GM12864 (cell line): ENCODE measurements around the gene SUPT3H.

Experiments used
- DNase-seq: peaks from one replicate; pipeline ENCODE4 v3.0.0-alpha.2; 2011; ENCODE audit warnings: low read depth
- H3K4me3 ChIP-seq: 2 replicates; pipeline ENCODE4 v1.5.1; 2011; ENCODE audit warnings: mild to moderate bottlenecking, low read depth, low read length, control low read depth
- CTCF ChIP-seq: IDR thresholded peaks from 2 replicates; pipeline ENCODE4 v1.5.1; 2011; ENCODE audit warnings: low read depth, mild to moderate bottlenecking, moderate library complexity, low read length, control low read depth, inconsistent platforms; ENCODE audit errors: missing control alignments

SUPT3H gene

GRCh38 chr6:45256697-45257695 lies 120.7 kb downstream of the SUPT3H start:
- DNase-seq, result no peak
- no peak for TF ChIP-seq CTCF
- H3K4me3 ChIP-seq, result no peak overlapping the region

- DNase-seq, result no peak
- TF ChIP-seq CTCF, result no peak
- H3K4me3 ChIP-seq, result no peak overlapping the region
These were observed 122.3 kb downstream of the SUPT3H start for GRCh38 chr6:45255434-45255833.

GRCh38 chr6:45254253-45254652 lies 123.5 kb downstream of the SUPT3H start:
- no peak for DNase-seq
- no peak for TF ChIP-seq CTCF
- no peak overlapping the region for H3K4me3 ChIP-seq

GRCh38 chr6:45253453-45253852 lies 124.3 kb downstream of the SUPT3H start:
- no peak for TF ChIP-seq CTCF
- no peak for DNase-seq
- H3K4me3 ChIP-seq, result no peak overlapping the region

DNA sequence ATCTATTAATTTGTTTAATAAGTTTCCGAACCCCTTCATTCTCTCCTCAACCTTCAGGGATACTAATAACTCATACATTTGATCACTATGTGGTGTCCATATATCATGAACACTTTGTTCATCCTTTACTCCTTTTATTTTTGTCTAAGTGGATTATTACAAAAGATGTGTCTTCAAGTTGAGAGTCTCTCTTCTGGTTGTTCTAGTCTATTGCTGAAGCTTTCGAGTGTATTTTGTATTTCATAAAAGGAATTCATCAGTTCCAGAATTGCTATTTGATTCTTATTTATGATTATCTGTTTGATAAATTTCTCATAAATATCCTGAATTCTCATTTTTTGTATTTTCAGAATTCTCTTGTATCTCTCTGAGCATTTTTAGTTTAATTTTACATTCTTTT lies 146.1 kb downstream of the SUPT3H start:
- DNase-seq, result no peak
- H3K4me3 ChIP-seq, result no peak overlapping the region
- no peak for TF ChIP-seq CTCF

DNA sequence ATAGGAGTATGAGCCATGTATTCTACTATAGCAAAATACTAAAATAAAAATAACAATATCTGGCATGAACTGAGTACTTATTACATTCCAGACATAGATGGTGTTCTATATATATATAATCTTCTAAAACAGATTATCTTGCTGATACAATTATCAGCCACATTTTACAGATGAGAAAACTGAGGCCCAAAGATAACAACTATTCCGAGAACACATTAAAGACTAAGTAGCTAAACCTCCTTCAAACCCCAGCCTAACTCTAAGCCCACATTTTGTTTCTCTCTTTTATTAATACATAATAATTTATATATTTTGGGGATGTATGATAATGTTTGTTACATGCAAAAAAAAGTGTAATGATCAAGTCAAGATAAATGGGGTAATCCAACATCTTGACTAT lies 148.3 kb downstream of the SUPT3H start:
- DNase-seq, result no peak
- H3K4me3 ChIP-seq, result no peak overlapping the region
- TF ChIP-seq CTCF, result no peak

DNA sequence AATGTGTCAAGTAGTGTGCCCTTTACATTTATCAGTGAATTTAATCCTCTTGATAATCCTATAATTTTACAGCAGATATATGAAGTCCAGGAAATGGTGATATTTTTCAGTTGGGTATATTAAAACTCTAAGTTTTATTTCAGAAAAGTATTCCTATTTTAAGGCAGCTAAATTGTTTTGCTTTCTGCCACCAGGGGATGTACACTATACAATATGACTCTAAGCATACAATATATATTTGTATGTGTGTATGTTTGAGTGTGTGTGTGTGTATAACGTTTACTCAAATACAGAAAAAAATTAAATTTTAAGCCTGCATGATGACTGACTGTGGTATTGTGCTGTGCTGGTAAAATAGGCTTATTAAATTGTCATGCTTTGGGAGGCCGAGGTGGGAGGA lies 151.7 kb downstream of the SUPT3H start:
- TF ChIP-seq CTCF, result peak; percentile 8
- no peak overlapping the region for H3K4me3 ChIP-seq
- DNase-seq, result no peak
